SKM-1 treated with dmso at 0.1 percent for 144 hours (cell line): ENCODE data around the gene MRPL10.

Source experiments
- DNase-seq: peaks from one replicate; lab custom pipeline; 2025; ENCODE audit not compliant: unreplicated experiment; lab: John Stamatoyannopoulos, UW

The MRPL10 gene

GRCh38 chr17:47860386-47860785 is 29.0 kb upstream of the MRPL10 start:
- no peak for DNase-seq

GRCh38 chr17:47857551-47858455 is 26.5 kb upstream of the MRPL10 start:
- DNase-seq, result no peak

- DNase-seq, result no peak
Measured at GRCh38 chr17:47856830-47857229, 25.5 kb upstream of the MRPL10 start.

GRCh38 chr17:47855737-47856136 is 24.4 kb upstream of the MRPL10 start:
- no peak for DNase-seq

GRCh38 chr17:47853616-47854015 is 22.3 kb upstream of the MRPL10 start:
- no peak for DNase-seq

GRCh38 chr17:47852113-47852949 is 21.0 kb upstream of the MRPL10 start:
- no peak for DNase-seq

- no peak for DNase-seq
Measured at GRCh38 chr17:47851764-47852112, 20.4 kb upstream of the MRPL10 start.

GRCh38 chr17:47850692-47851573 is 19.6 kb upstream of the MRPL10 start, which contains the start of gene SP6:
Gene SP6, minus strand, starts transcription at chr17:47851163. Its CDS starts 2,734 bp downstream, at chr17:47848429.
- DNase-seq, result no peak

- DNase-seq, result no peak
Measured at GRCh38 chr17:47850373-47850691, 19.0 kb upstream of the MRPL10 start.

- no peak for DNase-seq
Measured at GRCh38 chr17:47848198-47848513, 16.8 kb upstream of the MRPL10 start.

- DNase-seq, result no peak
Measured at GRCh38 chr17:47847341-47848197, 16.2 kb upstream of the MRPL10 start.

- no peak for DNase-seq
Measured at GRCh38 chr17:47846716-47847340, 15.5 kb upstream of the MRPL10 start.

- DNase-seq, result no peak
Measured at GRCh38 chr17:47845716-47846075, 14.4 kb upstream of the MRPL10 start.

GRCh38 chr17:47844814-47845715 is 13.7 kb upstream of the MRPL10 start:
- DNase-seq, result peak; percentile 26

- no peak for DNase-seq
Measured at GRCh38 chr17:47844227-47844626, 12.9 kb upstream of the MRPL10 start.

GRCh38 chr17:47843391-47843730 is 12.0 kb upstream of the MRPL10 start:
- no peak for DNase-seq

- DNase-seq, result no peak
Measured at GRCh38 chr17:47841488-47842291, 10.3 kb upstream of the MRPL10 start.

- DNase-seq, result peak; percentile 82
Measured at GRCh38 chr17:47840742-47841487, 9.6 kb upstream of the MRPL10 start, which contains the start of gene SCRN2. Gene SCRN2, minus strand, starts transcription at chr17:47841273. Its CDS starts 430 bp downstream, at chr17:47840843.
